Gastroesophageal sphincter (tissue), 3 donors: Measurements from ENCODE around the gene ATG16L1.

Source experiments
- POLR2A ChIP-seq, 2 donors: fragments of 450-650 bp; IDR thresholded peaks; one replicate each; pipeline ENCODE4 v1.6.1; 2017; ENCODE audit warnings: antibody characterized with exemption in 2 of 2, mild to moderate bottlenecking in 2 of 2, moderate library complexity in 1 of 2
- POLR2AphosphoS5 ChIP-seq: sonication (generic); formaldehyde crosslinking; IDR thresholded peaks from one replicate; pipeline ENCODE4 v1.6.1; 2017; ENCODE audit warnings: antibody characterized with exemption
- TF ChIP-seq, protein P1 (sequence below), 4 experiments: fragments of 200-600 bp in 2 of 4; fragments of 450-650 bp in 2 of 4; sonication (generic) in 1 of 4; IDR thresholded peaks; one replicate each; pipeline ENCODE4 v1.5.1; 2017 to 2019; ENCODE audit warnings: antibody characterized with exemption in 4 of 4, mild to moderate bottlenecking in 2 of 4, moderate library complexity in 2 of 4

DNA sequence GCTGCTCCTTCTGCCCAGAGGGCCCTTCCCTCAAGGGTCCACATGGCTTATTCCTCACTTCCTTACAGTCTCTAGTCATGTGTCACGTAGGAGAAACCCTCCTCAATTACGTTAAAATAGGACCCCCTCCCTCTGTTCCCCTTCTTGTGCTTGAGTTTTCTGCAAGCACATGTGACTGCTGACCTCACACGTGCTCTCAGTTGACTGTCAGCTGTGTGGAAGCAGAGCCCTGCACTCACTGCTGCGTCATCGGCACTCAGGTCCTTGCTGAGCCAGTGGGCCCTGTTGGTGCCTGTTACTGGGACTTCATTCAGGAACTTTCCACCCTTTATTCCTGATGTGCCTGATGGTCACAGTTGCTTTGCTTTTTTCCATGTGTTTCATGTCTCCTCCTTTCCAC, 11.1 kb downstream of the ATG16L1 start:
- TF ChIP-seq, protein P1, sequence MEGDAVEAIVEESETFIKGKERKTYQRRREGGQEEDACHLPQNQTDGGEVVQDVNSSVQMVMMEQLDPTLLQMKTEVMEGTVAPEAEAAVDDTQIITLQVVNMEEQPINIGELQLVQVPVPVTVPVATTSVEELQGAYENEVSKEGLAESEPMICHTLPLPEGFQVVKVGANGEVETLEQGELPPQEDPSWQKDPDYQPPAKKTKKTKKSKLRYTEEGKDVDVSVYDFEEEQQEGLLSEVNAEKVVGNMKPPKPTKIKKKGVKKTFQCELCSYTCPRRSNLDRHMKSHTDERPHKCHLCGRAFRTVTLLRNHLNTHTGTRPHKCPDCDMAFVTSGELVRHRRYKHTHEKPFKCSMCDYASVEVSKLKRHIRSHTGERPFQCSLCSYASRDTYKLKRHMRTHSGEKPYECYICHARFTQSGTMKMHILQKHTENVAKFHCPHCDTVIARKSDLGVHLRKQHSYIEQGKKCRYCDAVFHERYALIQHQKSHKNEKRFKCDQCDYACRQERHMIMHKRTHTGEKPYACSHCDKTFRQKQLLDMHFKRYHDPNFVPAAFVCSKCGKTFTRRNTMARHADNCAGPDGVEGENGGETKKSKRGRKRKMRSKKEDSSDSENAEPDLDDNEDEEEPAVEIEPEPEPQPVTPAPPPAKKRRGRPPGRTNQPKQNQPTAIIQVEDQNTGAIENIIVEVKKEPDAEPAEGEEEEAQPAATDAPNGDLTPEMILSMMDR (IDR thresholded peaks at IDR 0.05) = no peak
- TF ChIP-seq POLR2A (IDR thresholded peaks at IDR 0.05) (no peak), POLR2AphosphoS5 (no peak)
